Hematopoietic multipotent progenitor cell treated with erythropoietin and hydrocortisone succinate and interleukin-3 and kit ligand, for 4 days (in vitro differentiated cells): ENCODE data around the gene FAM171A2.
A peak's percentile ranks its signal among the peaks of the same experiment; 100 is the strongest.
"Not testable (repeated sequence)": the region's sequence is repeated elsewhere in the genome, so short reads cannot be mapped to it uniquely, and the experiment has no call there.

ENCODE experiments used
- DNase-seq: peaks from one replicate; pipeline ENCODE4 v3.0.0-alpha.2; 2015

The FAM171A2 gene

GRCh38 chr17:44344939-44345453, 18.7 kb downstream of the FAM171A2 start, which contains the start of gene GRN:
Gene GRN (plus strand): TSS chr17:44345302. CDS start chr17:44349165, 3,863 bp downstream.
- DNase-seq, result peak; percentile 97

DNA sequence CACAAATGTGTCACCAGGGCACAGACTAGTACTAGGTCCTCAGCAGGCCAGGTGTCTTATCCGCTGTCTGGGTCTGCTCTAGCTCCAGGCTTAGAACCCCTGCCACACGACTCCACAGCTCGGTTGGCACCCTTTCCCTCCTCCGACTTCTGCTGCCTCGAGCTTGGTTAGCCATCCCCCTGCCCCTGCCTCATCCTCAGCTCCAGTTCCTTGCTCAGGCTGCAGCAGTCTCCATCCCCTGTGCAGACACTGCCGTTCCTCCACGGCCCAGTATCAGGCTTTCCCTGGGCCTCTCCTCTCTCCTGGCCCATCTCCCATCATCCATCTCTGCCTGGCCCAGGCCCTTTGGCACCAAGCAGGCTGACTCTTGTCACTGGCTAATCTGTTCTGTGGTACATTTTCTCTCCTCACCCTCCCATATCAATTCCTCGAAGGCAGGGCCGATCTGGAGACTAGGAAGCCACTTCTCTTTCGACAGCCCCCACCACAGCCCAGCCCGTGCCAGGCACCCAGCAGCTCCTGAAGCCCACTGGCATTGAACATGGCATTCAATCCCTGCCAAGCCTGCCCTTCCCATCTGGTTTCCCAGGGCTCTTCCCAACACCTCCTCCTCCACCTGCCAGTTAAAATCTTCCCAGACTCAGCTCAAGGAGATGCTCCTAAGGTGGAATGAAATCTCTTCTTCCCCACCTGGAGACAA, 20.0 kb downstream of the FAM171A2 start:
- no peak for DNase-seq

DNA sequence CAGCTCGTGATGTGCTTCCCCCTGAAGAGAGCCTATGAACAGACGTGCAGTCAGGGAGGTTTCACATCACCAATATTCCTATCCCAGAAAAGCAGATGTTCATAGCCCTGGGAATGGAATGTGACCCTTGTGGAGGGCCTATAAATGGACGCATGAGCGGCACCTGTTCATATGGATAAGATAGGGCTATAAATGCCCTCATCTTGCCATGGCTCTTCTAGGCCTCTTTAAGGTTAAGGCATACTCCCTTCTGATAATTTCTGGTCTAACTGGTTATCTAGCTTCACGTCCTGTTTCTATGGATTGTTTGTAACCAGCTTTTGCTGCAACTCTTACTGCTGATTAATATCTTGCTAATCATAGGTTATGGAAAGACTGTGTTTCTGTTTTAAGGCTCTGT, 23.1 kb downstream of the FAM171A2 start:
- DNase-seq, result not testable (repeated sequence)

DNA sequence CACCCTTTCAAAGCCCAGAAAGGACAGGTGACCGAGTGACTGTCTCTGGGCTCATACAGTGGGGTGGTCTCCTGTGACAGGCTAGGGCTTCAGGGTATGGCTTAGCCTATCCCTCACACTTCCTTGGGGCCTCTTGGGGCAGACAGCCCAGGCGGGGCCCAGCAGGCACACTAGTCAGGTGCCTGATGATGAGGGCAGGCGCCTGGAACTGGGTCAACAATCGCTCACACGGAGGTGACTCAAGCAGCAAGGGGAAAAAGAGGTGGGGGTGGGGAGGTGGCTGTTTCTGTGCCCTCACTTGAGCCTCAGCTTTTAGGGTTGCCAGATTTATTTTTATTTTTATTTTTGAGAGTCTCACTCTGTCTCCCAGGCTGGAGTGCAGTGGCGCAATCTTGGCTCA, 25.0 kb downstream of the FAM171A2 start:
- DNase-seq, result no peak

DNA sequence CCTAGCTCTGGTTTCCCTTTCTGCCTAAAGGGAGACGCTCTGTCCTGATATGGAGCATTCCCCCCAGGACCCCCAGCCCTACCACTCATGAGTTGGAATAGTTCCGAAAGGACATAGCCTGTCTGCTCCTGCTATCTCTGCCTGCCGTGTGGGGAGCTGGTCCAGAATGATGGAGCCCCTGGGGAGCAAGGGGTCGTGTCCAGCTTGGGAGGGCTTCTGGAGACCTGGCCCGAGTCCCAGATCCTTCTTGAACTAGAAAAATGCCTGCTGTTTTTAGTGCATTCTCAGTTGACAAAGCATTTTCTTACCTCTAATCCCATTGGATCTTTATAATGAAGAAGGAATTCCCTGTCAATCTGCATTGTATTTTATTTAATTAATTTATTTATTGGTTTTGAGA, 27.7 kb downstream of the FAM171A2 start:
- DNase-seq, result no peak

GRCh38 chr17:44335564-44335963, 28.1 kb downstream of the FAM171A2 start:
- no peak for DNase-seq

- no peak for DNase-seq
Observed at GRCh38 chr17:44334727-44335126, 28.9 kb downstream of the FAM171A2 start.

DNA sequence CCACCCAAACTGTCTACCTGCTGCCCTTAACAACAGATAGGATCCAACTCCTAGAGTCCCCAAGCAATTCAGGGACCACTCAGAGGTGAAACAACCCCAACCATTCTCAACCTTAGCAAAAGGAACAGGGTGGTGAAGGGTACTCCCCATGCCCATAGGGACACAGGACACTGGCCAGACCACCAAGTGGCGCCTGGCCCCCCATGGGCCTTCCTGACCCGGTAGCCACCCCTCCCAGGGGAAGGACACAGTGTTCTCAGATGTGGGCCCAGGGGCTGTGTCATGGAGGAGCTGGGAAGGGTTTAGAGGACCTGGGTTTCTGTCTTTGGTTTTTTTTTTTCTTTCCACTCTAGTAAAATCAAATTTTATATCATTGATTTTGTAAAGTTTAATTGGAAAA, 29.3 kb downstream of the FAM171A2 start:
- no peak for DNase-seq

- no peak for DNase-seq
Observed at GRCh38 chr17:44333371-44333770, 30.3 kb downstream of the FAM171A2 start.

DNA sequence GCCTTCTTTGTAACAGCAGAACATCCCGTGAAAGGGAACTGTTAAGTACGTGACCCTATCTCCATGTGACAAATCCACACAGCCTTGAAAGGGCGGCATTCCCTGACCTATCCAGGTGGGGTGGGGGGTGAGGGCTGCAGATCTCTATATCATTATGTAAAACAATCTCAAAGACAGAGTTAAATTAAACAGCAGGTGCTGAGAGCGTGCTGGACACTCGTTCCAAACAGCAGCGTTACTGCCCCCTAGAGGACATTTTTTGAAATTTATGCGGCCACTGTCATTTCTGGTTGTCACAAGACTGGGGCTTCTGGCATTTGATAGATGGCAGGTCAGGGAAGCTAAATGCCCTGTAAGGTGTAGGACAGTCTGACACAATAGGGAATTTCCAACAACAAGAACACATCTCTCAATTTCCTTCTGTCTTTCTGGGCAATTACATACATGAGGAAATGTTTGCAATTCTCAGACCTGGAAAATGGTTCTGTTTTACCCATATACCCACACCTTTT, 32.3 kb downstream of the FAM171A2 start:
- peak; percentile 92 for DNase-seq

GRCh38 chr17:44330263-44330662, 33.4 kb downstream of the FAM171A2 start:
- DNase-seq, result not testable (repeated sequence)

DNA sequence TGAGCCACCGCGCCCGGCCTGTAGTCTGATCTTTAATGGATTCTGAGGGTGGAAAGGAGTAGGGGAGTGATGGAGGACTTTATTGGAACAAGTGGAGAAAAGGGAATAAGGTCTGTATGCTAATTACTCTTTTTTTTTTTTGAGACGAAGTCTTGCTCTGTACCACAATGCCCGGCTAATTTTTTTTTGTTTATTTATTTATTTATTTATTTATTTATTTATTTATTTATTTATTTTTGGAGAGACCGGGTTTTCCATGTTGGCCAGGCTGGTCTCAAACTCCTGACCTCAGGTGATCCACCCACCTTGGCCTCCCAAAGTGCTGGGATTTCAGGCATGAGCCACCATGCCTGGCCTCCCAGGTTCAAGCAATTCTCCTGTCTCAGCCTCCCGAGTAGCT, 34.1 kb downstream of the FAM171A2 start:
- not testable (repeated sequence) for DNase-seq

GRCh38 chr17:44327715-44328449, 35.8 kb downstream of the FAM171A2 start:
- no peak for DNase-seq

- peak; percentile 99 for DNase-seq
Observed at GRCh38 chr17:44326861-44327444, 36.7 kb downstream of the FAM171A2 start.

DNA sequence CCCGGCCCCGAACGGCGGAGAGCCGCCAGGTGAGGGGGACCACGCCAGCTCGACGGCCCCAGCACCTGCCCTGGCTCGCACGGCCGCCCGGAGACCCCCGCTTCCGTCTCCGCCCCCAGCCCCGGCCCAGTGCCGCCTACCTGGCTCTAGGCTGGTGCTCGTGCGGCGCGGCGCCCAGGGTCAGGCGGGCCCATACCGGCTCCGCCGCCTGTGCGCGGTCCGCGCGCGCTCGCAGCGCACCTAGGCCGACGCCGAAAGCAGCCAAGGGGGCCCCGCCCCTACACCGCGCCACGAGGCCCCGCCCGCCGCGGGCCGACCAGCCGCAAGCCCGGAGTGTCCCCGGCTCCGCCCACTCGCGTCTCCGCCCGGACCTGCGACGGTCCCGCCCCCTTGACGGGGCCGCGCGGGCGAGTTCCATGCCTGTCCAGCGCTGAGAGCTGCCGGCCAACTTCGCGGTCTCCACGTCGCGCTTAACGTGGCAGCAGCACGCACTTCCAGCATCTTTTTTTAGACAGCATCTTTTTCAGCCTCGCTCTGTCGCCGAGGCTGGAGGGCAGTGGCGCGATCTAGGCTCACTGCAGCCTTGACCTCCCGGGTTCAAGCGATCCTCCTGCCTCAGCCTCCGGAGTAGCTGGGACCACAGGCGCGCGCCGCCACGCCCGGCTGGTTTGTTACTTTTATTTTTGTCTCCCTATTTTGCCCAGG, 38.9 kb downstream of the FAM171A2 start, which contains the start of gene SLC25A39:
TSS of gene SLC25A39 (minus strand) at position 253 of the 705 bp plus-strand sequence. CDS start 1,261 bp downstream, outside the sequence.
- DNase-seq, result peak; percentile 96

DNA sequence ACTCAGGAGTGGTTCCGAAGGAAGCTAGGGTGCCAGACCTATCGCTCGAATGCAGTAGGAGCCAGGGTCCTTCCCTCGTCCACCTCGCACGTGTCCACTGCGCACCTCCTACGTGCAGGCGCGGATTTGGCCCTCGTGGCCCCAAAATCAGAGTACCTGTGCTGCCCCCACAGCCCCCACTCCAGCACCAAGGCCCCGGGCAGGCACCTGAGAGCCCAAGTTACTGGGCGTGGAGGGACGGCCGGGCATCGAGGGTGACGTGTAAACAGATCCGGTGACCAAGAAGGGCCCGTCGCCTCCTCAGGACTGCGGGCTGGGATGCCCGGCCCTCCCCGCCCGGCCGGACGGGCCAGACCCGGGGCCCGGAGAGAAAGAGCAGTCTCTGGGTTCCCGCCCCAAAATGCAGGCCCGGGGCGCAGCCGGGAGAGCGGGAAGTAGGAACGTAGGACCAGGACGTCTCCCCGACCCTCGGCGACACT, 39.5 kb downstream of the FAM171A2 start:
- no peak for DNase-seq

DNA sequence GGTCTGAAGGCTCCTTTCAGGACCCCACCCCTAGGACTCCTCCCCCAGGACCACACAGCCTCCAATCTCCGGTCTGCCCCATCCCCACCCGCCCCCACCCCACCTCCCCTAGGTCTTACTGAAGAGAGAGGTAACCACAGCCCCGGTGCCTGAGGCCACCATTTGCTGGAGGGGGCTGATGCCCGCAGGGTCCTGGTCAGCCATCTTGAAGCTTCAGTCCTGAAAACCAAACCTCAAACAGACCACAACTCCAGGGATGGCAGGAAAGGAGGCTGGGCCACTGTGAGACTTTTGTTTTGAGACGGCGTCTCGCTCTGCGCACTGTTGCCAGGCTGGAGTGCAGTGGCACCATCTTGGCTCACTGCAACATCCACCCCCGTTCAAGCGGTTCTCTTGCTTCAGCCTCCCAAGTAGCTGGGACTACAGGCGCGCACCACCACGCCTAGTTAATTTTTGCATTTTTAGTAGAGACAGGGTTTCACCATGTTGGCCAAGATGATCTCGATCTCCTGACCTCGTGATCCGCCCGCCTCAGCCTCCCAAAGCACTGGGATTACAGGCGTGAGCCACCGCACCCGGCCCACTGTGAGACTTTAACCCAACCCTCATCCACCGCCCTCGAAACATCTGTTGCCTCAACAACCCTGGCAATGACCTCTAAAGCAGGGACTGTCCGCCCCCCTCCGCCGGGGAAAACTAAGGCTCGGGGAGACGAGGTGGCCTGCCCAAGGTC, 40.1 kb downstream of the FAM171A2 start:
- DNase-seq, result no peak

GRCh38 chr17:44322236-44322895, 41.3 kb downstream of the FAM171A2 start:
- DNase-seq, result no peak

GRCh38 chr17:44321246-44322120, 42.2 kb downstream of the FAM171A2 start:
- DNase-seq, result no peak

GRCh38 chr17:44320066-44320465, 43.6 kb downstream of the FAM171A2 start:
- no peak for DNase-seq
